ENCODE measurements around the gene G2E3.

- TF ChIP-seq, protein P1, sequence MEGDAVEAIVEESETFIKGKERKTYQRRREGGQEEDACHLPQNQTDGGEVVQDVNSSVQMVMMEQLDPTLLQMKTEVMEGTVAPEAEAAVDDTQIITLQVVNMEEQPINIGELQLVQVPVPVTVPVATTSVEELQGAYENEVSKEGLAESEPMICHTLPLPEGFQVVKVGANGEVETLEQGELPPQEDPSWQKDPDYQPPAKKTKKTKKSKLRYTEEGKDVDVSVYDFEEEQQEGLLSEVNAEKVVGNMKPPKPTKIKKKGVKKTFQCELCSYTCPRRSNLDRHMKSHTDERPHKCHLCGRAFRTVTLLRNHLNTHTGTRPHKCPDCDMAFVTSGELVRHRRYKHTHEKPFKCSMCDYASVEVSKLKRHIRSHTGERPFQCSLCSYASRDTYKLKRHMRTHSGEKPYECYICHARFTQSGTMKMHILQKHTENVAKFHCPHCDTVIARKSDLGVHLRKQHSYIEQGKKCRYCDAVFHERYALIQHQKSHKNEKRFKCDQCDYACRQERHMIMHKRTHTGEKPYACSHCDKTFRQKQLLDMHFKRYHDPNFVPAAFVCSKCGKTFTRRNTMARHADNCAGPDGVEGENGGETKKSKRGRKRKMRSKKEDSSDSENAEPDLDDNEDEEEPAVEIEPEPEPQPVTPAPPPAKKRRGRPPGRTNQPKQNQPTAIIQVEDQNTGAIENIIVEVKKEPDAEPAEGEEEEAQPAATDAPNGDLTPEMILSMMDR (IDR thresholded peaks at IDR 0.05): no peak
- TF ChIP-seq POLR2A (IDR thresholded peaks at IDR 0.05): no peak
These were observed 707 bp downstream of the G2E3 start for GRCh38 chr14:30559638-30560091.
